ENCODE data around the gene EPHA10.

DNA sequence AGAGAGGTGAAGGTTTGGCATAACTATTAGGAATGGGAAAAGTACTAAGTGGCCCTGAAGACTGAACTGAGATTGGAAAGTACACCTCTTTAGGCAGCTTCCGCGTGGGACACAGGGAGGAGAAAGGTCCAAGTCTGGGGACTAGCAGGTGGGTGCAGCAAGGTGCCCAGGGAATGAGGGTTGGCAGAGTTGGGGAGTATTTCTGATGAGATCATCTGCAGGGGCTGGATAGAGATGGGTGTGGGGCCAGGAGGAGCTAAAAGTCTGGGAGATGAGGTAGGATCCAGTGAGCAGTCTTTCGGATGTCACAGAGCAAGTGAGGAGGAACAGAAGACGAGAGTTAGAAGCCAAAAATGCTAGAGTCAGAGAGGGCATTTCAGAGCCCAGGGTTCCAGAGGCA lies 36.5 kb downstream of the EPHA10 start:
- TF ChIP-seq, protein P1, sequence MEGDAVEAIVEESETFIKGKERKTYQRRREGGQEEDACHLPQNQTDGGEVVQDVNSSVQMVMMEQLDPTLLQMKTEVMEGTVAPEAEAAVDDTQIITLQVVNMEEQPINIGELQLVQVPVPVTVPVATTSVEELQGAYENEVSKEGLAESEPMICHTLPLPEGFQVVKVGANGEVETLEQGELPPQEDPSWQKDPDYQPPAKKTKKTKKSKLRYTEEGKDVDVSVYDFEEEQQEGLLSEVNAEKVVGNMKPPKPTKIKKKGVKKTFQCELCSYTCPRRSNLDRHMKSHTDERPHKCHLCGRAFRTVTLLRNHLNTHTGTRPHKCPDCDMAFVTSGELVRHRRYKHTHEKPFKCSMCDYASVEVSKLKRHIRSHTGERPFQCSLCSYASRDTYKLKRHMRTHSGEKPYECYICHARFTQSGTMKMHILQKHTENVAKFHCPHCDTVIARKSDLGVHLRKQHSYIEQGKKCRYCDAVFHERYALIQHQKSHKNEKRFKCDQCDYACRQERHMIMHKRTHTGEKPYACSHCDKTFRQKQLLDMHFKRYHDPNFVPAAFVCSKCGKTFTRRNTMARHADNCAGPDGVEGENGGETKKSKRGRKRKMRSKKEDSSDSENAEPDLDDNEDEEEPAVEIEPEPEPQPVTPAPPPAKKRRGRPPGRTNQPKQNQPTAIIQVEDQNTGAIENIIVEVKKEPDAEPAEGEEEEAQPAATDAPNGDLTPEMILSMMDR (tag by site-specific recombination; IDR thresholded peaks at IDR 0.05) = no peak
- TF ChIP-seq ZNF555 (tag by site-specific recombination; conservative IDR thresholded peaks at IDR 0.05) (no peak), ZNF302 (tag by site-specific recombination; IDR thresholded peaks at IDR 0.05; ENCODE audit: low read depth) (no peak), ZFP37 (tag by site-specific recombination; IDR thresholded peaks at IDR 0.05) (no peak), IKZF3 (tag by site-specific recombination; IDR thresholded peaks at IDR 0.05) (no peak), ZNF169 (tag by site-specific recombination; IDR thresholded peaks at IDR 0.05) (no peak), KLF16 (tag by site-specific recombination; IDR thresholded peaks at IDR 0.05) (no peak), ZNF747 (tag by site-specific recombination; IDR thresholded peaks at IDR 0.05) (no peak), ZNF571 (tag by site-specific recombination; IDR thresholded peaks at IDR 0.05) (no peak)
- TF ChIP-seq, protein P2, sequence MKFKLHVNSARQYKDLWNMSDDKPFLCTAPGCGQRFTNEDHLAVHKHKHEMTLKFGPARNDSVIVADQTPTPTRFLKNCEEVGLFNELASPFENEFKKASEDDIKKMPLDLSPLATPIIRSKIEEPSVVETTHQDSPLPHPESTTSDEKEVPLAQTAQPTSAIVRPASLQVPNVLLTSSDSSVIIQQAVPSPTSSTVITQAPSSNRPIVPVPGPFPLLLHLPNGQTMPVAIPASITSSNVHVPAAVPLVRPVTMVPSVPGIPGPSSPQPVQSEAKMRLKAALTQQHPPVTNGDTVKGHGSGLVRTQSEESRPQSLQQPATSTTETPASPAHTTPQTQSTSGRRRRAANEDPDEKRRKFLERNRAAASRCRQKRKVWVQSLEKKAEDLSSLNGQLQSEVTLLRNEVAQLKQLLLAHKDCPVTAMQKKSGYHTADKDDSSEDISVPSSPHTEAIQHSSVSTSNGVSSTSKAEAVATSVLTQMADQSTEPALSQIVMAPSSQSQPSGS (tag by site-specific recombination; IDR thresholded peaks at IDR 0.05; ENCODE audit: low read depth) = no peak
